ENCODE data around the gene ANKRD55. TPM values are rescaled to one million over a fixed set of nuclear protein-coding genes. Genes with fewer than 3 reads are reported as not detected.
"Not testable (repeated sequence)": the region's sequence is repeated elsewhere in the genome, so short reads cannot be mapped to it uniquely, and the experiment has no call there.

ANKRD55 gene
- total RNA-seq, 4 donors from 2014 or later = 0.23 TPM; not detected in 3

DNA sequence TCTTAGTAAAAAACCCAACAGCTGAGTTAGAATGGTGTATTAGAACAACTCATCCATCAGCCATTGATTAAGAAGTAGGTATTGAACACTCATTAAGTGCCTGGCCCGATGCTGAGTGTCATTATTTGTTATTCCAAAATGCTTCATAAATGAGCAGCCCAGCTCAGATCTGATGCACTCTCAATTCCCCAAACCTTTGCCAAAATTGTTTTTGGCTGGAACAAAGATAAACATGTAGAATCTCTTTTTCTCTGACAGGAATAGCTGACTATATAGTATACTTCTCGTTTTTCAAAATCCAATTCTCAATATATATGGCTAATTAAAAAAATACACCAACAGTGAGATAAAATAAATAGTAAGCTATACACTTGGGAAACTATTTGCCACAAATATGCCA is 20.0 kb upstream of the ANKRD55 start:
- H3K27me3 ChIP-seq = no peaks in the 10 kb centered on the region
- 69% methylated on average over 2 of the region's 2 CpGs for WGBS
- no peaks in the 10 kb centered on the region for H3K9me3 ChIP-seq
- no peak overlapping the region for H3K27ac ChIP-seq
- TF ChIP-seq EP300 (IDR thresholded peaks at IDR 0.05) (no peak), POLR2A (IDR thresholded peaks at IDR 0.05) (no peak), POLR2AphosphoS5 (IDR thresholded peaks at IDR 0.05) (no peak)
- TF ChIP-seq, protein P1, sequence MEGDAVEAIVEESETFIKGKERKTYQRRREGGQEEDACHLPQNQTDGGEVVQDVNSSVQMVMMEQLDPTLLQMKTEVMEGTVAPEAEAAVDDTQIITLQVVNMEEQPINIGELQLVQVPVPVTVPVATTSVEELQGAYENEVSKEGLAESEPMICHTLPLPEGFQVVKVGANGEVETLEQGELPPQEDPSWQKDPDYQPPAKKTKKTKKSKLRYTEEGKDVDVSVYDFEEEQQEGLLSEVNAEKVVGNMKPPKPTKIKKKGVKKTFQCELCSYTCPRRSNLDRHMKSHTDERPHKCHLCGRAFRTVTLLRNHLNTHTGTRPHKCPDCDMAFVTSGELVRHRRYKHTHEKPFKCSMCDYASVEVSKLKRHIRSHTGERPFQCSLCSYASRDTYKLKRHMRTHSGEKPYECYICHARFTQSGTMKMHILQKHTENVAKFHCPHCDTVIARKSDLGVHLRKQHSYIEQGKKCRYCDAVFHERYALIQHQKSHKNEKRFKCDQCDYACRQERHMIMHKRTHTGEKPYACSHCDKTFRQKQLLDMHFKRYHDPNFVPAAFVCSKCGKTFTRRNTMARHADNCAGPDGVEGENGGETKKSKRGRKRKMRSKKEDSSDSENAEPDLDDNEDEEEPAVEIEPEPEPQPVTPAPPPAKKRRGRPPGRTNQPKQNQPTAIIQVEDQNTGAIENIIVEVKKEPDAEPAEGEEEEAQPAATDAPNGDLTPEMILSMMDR (IDR thresholded peaks at IDR 0.05) = no peak
- no peak overlapping the region for H3K4me3 ChIP-seq
- H3K4me1 ChIP-seq = peaks cover 3% of the 10 kb centered on the region
- no peaks in the 10 kb centered on the region for H3K36me3 ChIP-seq
- DNase-seq (ENCODE audit: low spot score in 2 of 2) = no peak

DNA sequence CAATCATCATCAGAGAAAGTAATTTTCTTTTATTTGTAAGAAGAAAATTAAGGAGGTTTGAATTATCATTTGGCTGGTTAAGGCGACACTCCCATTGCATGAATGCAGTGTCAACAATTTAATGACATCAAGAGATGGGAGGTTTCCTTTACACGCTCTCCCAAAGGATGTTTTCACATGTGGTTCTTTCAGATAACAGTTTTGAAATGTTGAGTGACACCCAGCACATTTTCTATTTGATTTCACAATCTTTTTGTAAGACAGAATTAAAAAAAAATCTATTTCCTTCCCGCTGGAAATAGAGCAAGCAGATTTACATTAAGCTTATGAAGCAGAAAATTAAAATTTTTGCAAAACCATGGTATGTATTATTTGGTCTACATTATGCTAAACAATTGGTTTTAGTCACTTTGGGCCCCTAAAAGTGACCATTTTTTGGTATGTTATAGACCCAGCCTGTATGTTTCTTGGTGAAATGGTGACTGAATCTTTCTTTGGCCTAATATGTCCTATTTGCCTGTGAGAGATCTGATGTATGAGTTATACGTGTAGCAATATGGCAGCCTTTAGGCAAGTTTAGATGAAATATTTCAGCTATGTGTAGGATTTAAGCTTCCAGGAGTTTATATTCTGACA is 18.9 kb upstream of the ANKRD55 start:
- Histone ChIP-seq H3K27me3 (no peaks in the 10 kb centered on the region), H3K4me3 (no peak overlapping the region), H3K27ac (no peak overlapping the region), H3K36me3 (no peaks in the 10 kb centered on the region), H3K9me3 (no peaks in the 10 kb centered on the region), H3K4me1 (peaks cover 3% of the 10 kb centered on the region)
- WGBS = 61% methylated on average over 4 of the region's 4 CpGs
- no peak for TF ChIP-seq EP300 (IDR thresholded peaks at IDR 0.05)
- TF ChIP-seq POLR2A (IDR thresholded peaks at IDR 0.05) = no peak
- TF ChIP-seq POLR2AphosphoS5 (IDR thresholded peaks at IDR 0.05) = no peak
- TF ChIP-seq, protein P1 (IDR thresholded peaks at IDR 0.05) = no peak
- no peak for DNase-seq (ENCODE audit: low spot score in 2 of 2)

DNA sequence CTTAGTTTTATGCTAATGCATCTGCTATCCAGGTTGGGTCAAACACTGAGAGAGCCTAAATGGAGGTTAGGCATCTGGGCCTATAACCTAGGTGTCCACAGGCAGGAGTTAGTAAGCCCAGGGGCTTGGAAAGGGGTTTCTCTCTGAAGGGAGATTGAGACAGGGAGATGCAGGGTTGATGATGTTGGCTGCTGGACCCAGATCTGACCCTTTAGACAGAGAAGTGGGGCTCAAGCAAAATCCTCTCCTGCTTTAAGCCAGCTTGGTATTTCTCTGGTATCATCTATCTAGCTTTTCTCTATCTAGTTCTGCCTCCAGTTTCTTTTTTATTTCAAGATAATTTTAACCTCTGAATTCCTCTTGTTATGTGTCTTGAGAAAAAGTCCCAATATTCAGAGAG is 18.3 kb upstream of the ANKRD55 start:
- Histone ChIP-seq H3K9me3 (no peaks in the 10 kb centered on the region), H3K27me3 (no peaks in the 10 kb centered on the region), H3K27ac (no peak overlapping the region), H3K36me3 (no peaks in the 10 kb centered on the region), H3K4me3 (no peak overlapping the region), H3K4me1 (peaks cover 3% of the 10 kb centered on the region)
- no peak for TF ChIP-seq POLR2A (IDR thresholded peaks at IDR 0.05)
- TF ChIP-seq, protein P1 (IDR thresholded peaks at IDR 0.05) = no peak
- no peak for DNase-seq (ENCODE audit: low spot score in 2 of 2)

DNA sequence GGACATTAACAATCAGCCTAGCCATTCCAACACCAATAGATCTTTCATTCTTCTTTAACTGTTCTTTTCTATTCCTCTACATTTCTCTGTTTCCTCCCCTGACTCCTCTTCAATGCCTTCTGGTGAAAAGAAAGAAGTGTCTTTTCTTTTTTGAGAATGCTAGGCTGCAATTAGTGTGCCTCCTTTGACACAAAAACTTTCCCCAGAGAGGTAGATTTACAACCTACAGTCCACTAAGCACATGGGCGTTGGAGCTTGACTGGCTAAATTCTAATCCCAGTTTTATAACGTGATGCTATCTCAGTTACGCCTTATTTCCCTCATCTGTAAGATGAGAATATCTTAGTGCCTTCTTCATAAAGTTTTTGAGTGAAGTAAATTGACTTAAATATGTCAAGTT is 16.9 kb upstream of the ANKRD55 start:
- WGBS = 89% methylated on average over 3 of the region's 3 CpGs
- DNase-seq (ENCODE audit: low spot score in 2 of 2) = no peak
- no peak for TF ChIP-seq EP300 (IDR thresholded peaks at IDR 0.05)
- TF ChIP-seq POLR2AphosphoS5 (IDR thresholded peaks at IDR 0.05) = no peak
- TF ChIP-seq, protein P1 (IDR thresholded peaks at IDR 0.05) = no peak
- no peak for TF ChIP-seq POLR2A (IDR thresholded peaks at IDR 0.05)

DNA sequence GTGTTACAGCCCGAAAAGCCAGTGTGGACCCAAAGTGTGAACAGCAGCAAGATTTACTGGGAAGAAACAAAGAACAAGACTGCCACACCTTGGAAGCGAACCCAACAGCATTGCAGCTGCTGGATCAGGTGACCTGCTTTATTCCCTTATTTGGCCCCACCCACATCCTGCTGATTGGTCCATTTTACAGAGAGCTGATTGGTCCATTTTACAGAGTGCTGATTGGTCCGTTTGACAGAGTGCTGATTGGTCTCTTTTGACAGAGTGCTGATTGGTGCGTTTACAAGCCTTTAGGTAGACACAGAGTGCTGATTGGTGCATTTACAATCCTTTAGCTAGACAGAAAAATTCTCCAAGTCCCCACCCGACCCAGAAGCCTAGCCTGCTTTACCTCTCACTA is 16.0 kb upstream of the ANKRD55 start:
- H3K27ac ChIP-seq; DNase-seq (ENCODE audit: low spot score in 2 of 2); H3K9me3 ChIP-seq; H3K4me1 ChIP-seq; H3K4me3 ChIP-seq; H3K36me3 ChIP-seq; H3K27me3 ChIP-seq: not testable (repeated sequence)
- WGBS = 86% methylated on average over 5 of the region's 5 CpGs

More for the DNA sequence above, 16.9 kb upstream of the ANKRD55 start:
- Histone ChIP-seq H3K27ac (no peak overlapping the region), H3K27me3 (no peaks in the 10 kb centered on the region), H3K4me1 (peaks cover 3% of the 10 kb centered on the region), H3K36me3 (no peaks in the 10 kb centered on the region), H3K9me3 (no peaks in the 10 kb centered on the region), H3K4me3 (no peak overlapping the region)

DNA sequence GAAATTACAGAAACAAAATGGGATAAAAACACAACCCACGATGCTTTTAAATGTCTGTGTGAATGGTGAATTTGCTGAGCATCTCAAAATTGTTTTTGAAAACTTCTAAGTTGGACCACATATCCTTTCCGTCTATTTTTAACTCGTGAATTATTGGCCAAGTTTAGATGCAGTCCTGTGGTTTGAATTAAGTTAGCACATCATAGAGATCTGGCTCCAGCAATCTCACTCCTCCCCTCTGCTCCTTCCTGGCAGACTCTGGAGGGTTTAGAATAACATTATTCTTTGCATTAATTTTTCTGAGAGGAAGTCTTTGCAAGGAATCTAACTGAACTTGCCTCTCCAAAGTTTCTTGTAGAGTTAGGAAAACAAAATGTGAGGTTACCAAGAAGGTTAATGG is 14.5 kb upstream of the ANKRD55 start:
- no peaks in the 10 kb centered on the region for H3K27me3 ChIP-seq
- H3K27ac ChIP-seq = no peak overlapping the region
- TF ChIP-seq POLR2AphosphoS5 (IDR thresholded peaks at IDR 0.05) (no peak), POLR2A (IDR thresholded peaks at IDR 0.05) (no peak), EP300 (IDR thresholded peaks at IDR 0.05) (no peak)
- TF ChIP-seq, protein P1 (IDR thresholded peaks at IDR 0.05) = no peak
- peaks cover 3% of the 10 kb centered on the region for H3K4me1 ChIP-seq
- H3K9me3 ChIP-seq = no peaks in the 10 kb centered on the region
- no peaks in the 10 kb centered on the region for H3K36me3 ChIP-seq
- H3K4me3 ChIP-seq = no peak overlapping the region
- DNase-seq (ENCODE audit: low spot score in 2 of 2) = no peak
- 25% methylated on average over 3 of the region's 3 CpGs for WGBS

Measured in suprapubic skin (tissue), 4 donors.